Retinal pigment epithelial cell (primary cell): ENCODE measurements around the gene TGM2.

Experiments used
- DNase-seq: peaks from one replicate; pipeline ENCODE4 v3.0.0-alpha.2; 2010; ENCODE audit warnings: low read depth
- H3K4me3 ChIP-seq: 2 replicates; pipeline ENCODE4 v1.5.1; 2011; ENCODE audit warnings: mild to moderate bottlenecking, low read length, control low read depth, moderate library complexity
- TF ChIP-seq, protein P1 (sequence below): conservative IDR thresholded peaks from 2 replicates; pipeline ENCODE4 v1.5.1; 2011; ENCODE audit warnings: low read depth, low read length, control low read depth, inconsistent platforms

The TGM2 gene

DNA sequence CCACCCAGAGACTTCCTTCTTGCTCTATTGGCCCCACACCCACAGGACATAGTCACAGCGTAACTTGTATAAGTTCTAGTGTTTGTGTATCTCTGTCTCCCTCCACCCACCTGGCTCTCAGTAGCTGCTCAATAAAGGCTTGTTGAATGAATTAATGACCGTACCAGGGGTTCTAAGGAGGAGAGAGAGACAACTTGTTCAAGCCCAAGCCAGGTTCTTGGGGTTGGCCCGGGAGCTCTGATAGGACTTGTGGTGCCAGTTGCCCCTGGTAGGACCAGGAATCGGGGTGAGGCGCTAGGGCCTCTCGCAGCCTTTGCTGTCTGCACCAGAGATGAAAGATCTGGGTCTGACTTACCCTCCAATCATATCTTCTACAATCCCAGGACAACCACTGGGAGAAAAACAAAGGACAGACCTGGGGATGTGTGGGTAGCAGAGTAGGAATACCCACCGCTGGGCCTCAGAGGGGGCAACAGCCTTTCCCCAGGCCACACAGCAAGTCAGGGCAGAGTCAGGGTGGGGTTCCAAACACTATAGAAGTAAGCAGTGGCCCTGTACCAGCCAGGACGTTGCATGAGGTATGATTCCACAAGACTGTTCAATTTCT, 5.3 kb upstream of the TGM2 start:
- no peak for DNase-seq
- no peak overlapping the region for H3K4me3 ChIP-seq
- TF ChIP-seq, protein P1, sequence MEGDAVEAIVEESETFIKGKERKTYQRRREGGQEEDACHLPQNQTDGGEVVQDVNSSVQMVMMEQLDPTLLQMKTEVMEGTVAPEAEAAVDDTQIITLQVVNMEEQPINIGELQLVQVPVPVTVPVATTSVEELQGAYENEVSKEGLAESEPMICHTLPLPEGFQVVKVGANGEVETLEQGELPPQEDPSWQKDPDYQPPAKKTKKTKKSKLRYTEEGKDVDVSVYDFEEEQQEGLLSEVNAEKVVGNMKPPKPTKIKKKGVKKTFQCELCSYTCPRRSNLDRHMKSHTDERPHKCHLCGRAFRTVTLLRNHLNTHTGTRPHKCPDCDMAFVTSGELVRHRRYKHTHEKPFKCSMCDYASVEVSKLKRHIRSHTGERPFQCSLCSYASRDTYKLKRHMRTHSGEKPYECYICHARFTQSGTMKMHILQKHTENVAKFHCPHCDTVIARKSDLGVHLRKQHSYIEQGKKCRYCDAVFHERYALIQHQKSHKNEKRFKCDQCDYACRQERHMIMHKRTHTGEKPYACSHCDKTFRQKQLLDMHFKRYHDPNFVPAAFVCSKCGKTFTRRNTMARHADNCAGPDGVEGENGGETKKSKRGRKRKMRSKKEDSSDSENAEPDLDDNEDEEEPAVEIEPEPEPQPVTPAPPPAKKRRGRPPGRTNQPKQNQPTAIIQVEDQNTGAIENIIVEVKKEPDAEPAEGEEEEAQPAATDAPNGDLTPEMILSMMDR: no peak

DNA sequence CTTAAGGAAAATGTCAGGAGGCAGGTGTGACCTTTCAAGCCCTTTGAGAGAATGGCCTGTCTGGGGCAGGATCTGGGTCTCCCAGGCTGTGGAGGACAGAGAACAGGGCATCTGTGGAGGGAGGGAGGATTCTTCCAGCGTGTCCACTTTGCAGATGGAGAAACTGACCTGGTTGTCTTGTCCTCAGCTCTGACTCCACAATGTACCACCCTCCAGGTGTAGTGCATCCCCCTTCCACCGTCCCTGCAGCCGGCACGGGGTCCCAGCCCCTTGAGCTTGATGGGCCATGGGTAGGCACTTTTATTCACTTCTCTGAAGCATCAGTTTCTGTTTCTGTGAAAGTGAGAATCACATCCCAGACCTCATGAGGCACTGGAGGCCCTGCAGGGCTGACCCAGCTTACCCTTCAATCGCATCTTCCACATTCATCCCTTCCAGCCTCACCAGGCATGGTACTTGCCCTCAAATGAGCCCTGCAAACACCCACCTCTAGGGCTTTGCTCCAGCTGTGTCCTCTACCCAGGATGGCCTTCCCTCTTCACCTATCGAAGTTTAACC, 4.6 kb upstream of the TGM2 start:
- DNase-seq: no peak
- no peak overlapping the region for H3K4me3 ChIP-seq
- TF ChIP-seq, protein P1: no peak

- TF ChIP-seq, protein P1: no peak
- no peak for DNase-seq
- no peak overlapping the region for H3K4me3 ChIP-seq
These were observed 3.9 kb upstream of the TGM2 start for GRCh38 chr20:38168791-38169589.

- TF ChIP-seq, protein P1: no peak
- H3K4me3 ChIP-seq: no peak overlapping the region
- peak; percentile 68 for DNase-seq
These were observed 3.0 kb upstream of the TGM2 start for GRCh38 chr20:38167851-38168760.

DNA sequence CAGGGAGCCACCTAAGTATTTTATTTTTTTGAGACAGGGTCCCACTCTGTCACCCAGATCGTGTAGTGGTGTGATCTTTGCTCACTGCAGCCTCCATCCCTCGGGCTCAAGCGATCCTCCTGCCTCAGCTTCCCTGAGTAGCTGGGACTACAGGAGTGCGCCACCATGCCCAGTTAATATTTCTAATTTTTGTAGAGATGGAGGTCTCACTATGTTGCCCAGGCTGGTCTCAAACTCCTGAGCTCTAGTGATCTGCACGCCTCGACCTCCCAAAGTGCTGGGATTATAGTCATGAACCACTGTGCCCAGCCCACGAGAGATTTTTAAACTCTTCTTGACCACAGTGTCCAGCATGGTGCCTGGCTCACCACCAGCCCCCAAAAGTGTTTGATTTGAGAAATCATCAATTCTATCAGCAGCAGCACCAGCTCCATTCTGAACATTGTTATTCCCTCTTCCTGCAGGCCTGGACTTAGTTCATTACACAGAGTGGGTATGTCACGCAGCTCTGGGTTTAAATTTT, 2.3 kb upstream of the TGM2 start:
- TF ChIP-seq, protein P1: no peak
- H3K4me3 ChIP-seq: no peak overlapping the region
- no peak for DNase-seq

DNA sequence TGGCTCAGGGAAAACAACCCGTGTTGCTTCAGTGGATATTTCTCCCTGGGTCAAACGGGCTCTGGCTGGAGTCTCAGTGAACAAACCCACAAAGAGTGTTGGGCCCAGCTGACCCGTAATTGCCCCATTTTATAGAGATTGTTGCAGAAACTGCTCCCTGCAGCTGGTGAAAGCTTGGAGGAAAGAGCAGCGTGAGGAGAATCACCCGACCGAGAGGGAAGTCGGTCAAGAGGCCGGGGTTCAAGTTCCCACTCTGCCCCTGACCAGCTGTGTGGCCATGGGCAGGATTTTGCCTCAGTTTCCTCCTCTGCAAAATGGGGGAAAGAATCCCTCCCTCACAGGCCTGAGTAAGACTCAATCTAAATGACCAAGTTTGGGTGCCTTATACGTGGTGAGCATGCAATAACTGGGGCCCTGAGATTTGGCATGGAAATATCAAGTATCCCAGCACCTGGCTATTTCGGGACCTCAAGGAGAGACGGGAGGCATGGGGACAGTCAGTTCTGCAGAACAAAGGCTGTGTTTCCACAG, 1.7 kb upstream of the TGM2 start:
- no peak for DNase-seq

More for the DNA sequence above, 1.7 kb upstream of the TGM2 start:
- no peak overlapping the region for H3K4me3 ChIP-seq
- TF ChIP-seq, protein P1: no peak
